ACC112 (cell line): ENCODE measurements around the gene TAS1R1.

ENCODE experiments used
- H2AFZ ChIP-seq: fragments of 200-600 bp; sonication (generic); one replicate; pipeline ENCODE4 v1.6.0; 2017; ENCODE audit warnings: antibody characterized with exemption, low read length; ENCODE audit not compliant: unreplicated experiment
- H3K27ac ChIP-seq: fragments of 200-600 bp; sonication (generic); 2 replicates; pipeline ENCODE4 v1.5.1; 2014; ENCODE audit warnings: low read depth, mild to moderate bottlenecking, antibody characterized with exemption, low read length, moderate library complexity
- H3K27me3 ChIP-seq: fragments of 200-600 bp; sonication (generic); 2 replicates; pipeline ENCODE4 v1.6.1; 2014; ENCODE audit warnings: mild to moderate bottlenecking, antibody characterized with exemption, low read length, moderate library complexity, mixed read lengths; ENCODE audit not compliant: insufficient read depth
- H3K36me3 ChIP-seq: fragments of 200-600 bp; sonication (generic); 2 replicates; pipeline ENCODE4 v1.6.1; 2016; ENCODE audit warnings: mild to moderate bottlenecking, antibody characterized with exemption, low read length, moderate library complexity, mixed read lengths; ENCODE audit not compliant: insufficient read depth
- H3K4me1 ChIP-seq: fragments of 200-600 bp; sonication (generic); one replicate; pipeline ENCODE4 v1.6.1; 2016; ENCODE audit warnings: low read length, mixed read lengths; ENCODE audit not compliant: insufficient read depth, unreplicated experiment, control insufficient read depth
- H3K4me3 ChIP-seq: fragments of 200-600 bp; sonication (generic); 2 replicates; pipeline ENCODE4 v1.5.1; 2014; ENCODE audit warnings: mild to moderate bottlenecking, low read depth, low read length
- H3K79me2 ChIP-seq: fragments of 200-600 bp; sonication (generic); one replicate; pipeline ENCODE4 v1.6.0; 2016; ENCODE audit warnings: low read length; ENCODE audit not compliant: control insufficient read depth, unreplicated experiment, insufficient read depth

The TAS1R1 gene

GRCh38 chr1:6521536-6521935, 33.6 kb upstream of the TAS1R1 start:
- Histone ChIP-seq H2AFZ (no peak overlapping the region), H3K4me3 (no peak overlapping the region), H3K79me2 (no peaks in the 10 kb centered on the region), H3K36me3 (peaks cover 7% of the 10 kb centered on the region), H3K27ac (no peak overlapping the region), H3K4me1 (peaks cover 10% of the 10 kb centered on the region), H3K27me3 (no peaks in the 10 kb centered on the region)

GRCh38 chr1:6523566-6523965, 31.5 kb upstream of the TAS1R1 start:
- H3K79me2 ChIP-seq = no peaks in the 10 kb centered on the region
- H3K36me3 ChIP-seq = peaks cover 7% of the 10 kb centered on the region
- H2AFZ ChIP-seq = no peak overlapping the region
- no peak overlapping the region for H3K4me3 ChIP-seq
- no peak overlapping the region for H3K27ac ChIP-seq
- no peaks in the 10 kb centered on the region for H3K27me3 ChIP-seq
- peaks cover 10% of the 10 kb centered on the region for H3K4me1 ChIP-seq

GRCh38 chr1:6526316-6526715, 28.8 kb upstream of the TAS1R1 start:
- H3K4me1 ChIP-seq = no peaks in the 10 kb centered on the region
- H3K4me3 ChIP-seq = no peak overlapping the region
- peaks cover 12% of the 10 kb centered on the region for H3K36me3 ChIP-seq

GRCh38 chr1:6528492-6528891, 26.6 kb upstream of the TAS1R1 start:
- no peak overlapping the region for H3K4me3 ChIP-seq
- H3K79me2 ChIP-seq = no peaks in the 10 kb centered on the region
- H3K27me3 ChIP-seq = no peaks in the 10 kb centered on the region
- no peak overlapping the region for H2AFZ ChIP-seq
- H3K36me3 ChIP-seq = peaks cover 30% of the 10 kb centered on the region
- H3K4me1 ChIP-seq = no peaks in the 10 kb centered on the region
- H3K27ac ChIP-seq = no peak overlapping the region

More at GRCh38 chr1:6526316-6526715, 28.8 kb upstream of the TAS1R1 start:
- H3K27me3 ChIP-seq = no peaks in the 10 kb centered on the region
- H2AFZ ChIP-seq = no peak overlapping the region
- no peaks in the 10 kb centered on the region for H3K79me2 ChIP-seq
- H3K27ac ChIP-seq = no peak overlapping the region

GRCh38 chr1:6530504-6531160, 24.5 kb upstream of the TAS1R1 start:
- peaks cover 2% of the 10 kb centered on the region for H3K79me2 ChIP-seq
- H3K4me1 ChIP-seq = no peaks in the 10 kb centered on the region
- no peak overlapping the region for H3K27ac ChIP-seq
- H2AFZ ChIP-seq = no peak overlapping the region
- no peak overlapping the region for H3K4me3 ChIP-seq
- H3K36me3 ChIP-seq = peaks cover 31% of the 10 kb centered on the region
- H3K27me3 ChIP-seq = no peaks in the 10 kb centered on the region

- Histone ChIP-seq H3K36me3 (peaks cover 28% of the 10 kb centered on the region), H3K79me2 (peaks cover 4% of the 10 kb centered on the region), H3K27me3 (no peaks in the 10 kb centered on the region)
These were observed 23.1 kb upstream of the TAS1R1 start for GRCh38 chr1:6531996-6532395.

GRCh38 chr1:6534248-6534822, 20.8 kb upstream of the TAS1R1 start:
- Histone ChIP-seq H3K79me2 (peaks cover 9% of the 10 kb centered on the region), H3K27ac (no peak overlapping the region), H3K36me3 (peaks cover 28% of the 10 kb centered on the region), H3K27me3 (no peaks in the 10 kb centered on the region), H3K4me3 (no peak overlapping the region), H3K4me1 (peaks cover 8% of the 10 kb centered on the region), H2AFZ (no peak overlapping the region)

More at GRCh38 chr1:6531996-6532395, 23.1 kb upstream of the TAS1R1 start:
- Histone ChIP-seq H3K27ac (no peak overlapping the region), H2AFZ (no peak overlapping the region), H3K4me3 (no peak overlapping the region), H3K4me1 (no peaks in the 10 kb centered on the region)

- Histone ChIP-seq H3K79me2 (peaks cover 9% of the 10 kb centered on the region), H3K4me1 (peaks cover 13% of the 10 kb centered on the region), H3K27ac (no peak overlapping the region), H3K27me3 (no peaks in the 10 kb centered on the region), H3K36me3 (peaks cover 28% of the 10 kb centered on the region), H2AFZ (no peak overlapping the region), H3K4me3 (no peak overlapping the region)
These were observed 19.9 kb upstream of the TAS1R1 start for GRCh38 chr1:6535214-6535613.

GRCh38 chr1:6536291-6536690, 18.8 kb upstream of the TAS1R1 start:
- Histone ChIP-seq H3K27ac (no peak overlapping the region), H3K79me2 (peaks cover 9% of the 10 kb centered on the region), H3K36me3 (peaks cover 23% of the 10 kb centered on the region), H3K4me1 (peaks cover 13% of the 10 kb centered on the region), H3K4me3 (no peak overlapping the region), H3K27me3 (no peaks in the 10 kb centered on the region), H2AFZ (no peak overlapping the region)

- Histone ChIP-seq H3K4me3 (0 out of 2 replicates have a peak overlapping the region, but pooled peaks have one; percentile 27), H3K27me3 (no peaks in the 10 kb centered on the region), H3K79me2 (peaks cover 10% of the 10 kb centered on the region), H3K36me3 (peaks cover 5% of the 10 kb centered on the region), H3K27ac (peak overlapping the region; percentile 55), H2AFZ (no peak overlapping the region), H3K4me1 (peaks cover 13% of the 10 kb centered on the region)
These were observed 16.2 kb upstream of the TAS1R1 start for GRCh38 chr1:6538956-6539355.

GRCh38 chr1:6544831-6545230, 10.3 kb upstream of the TAS1R1 start:
- peaks cover 4% of the 10 kb centered on the region for H3K79me2 ChIP-seq
- peak overlapping the region; percentile 84 for H3K27ac ChIP-seq
- peaks cover 22% of the 10 kb centered on the region for H3K36me3 ChIP-seq
- H3K4me3 ChIP-seq = peak overlapping the region; percentile 34; the same call in 1 of the 2 replicates
- peaks cover 33% of the 10 kb centered on the region for H3K4me1 ChIP-seq
- H3K27me3 ChIP-seq = no peaks in the 10 kb centered on the region
- H2AFZ ChIP-seq = no peak overlapping the region
